ENCODE results near the gene NRP1. TPM values are rescaled to one million over a fixed set of nuclear protein-coding genes. Genes with fewer than 3 reads are reported as not detected.

NRP1 gene
- total RNA-seq, 2 donors from 2014 or later, result 11.7 to 18.4 TPM

- Histone ChIP-seq H3K4me3 (peak overlapping the region; percentile 65), H3K27me3 (peaks cover 8% of the 10 kb centered on the region), H3K9ac (ENCODE audit: low read depth in 2 of 2, low read length in 2 of 2) (peak overlapping the region in 1 of 2 donors; percentile 21), H3K4me1 (no peaks in the 10 kb centered on the region), H3K9me3 (no peaks in the 10 kb centered on the region), H3K27ac (peak overlapping the region; percentile 73), H3K36me3 (no peaks in the 10 kb centered on the region)
- TF ChIP-seq, protein P1, sequence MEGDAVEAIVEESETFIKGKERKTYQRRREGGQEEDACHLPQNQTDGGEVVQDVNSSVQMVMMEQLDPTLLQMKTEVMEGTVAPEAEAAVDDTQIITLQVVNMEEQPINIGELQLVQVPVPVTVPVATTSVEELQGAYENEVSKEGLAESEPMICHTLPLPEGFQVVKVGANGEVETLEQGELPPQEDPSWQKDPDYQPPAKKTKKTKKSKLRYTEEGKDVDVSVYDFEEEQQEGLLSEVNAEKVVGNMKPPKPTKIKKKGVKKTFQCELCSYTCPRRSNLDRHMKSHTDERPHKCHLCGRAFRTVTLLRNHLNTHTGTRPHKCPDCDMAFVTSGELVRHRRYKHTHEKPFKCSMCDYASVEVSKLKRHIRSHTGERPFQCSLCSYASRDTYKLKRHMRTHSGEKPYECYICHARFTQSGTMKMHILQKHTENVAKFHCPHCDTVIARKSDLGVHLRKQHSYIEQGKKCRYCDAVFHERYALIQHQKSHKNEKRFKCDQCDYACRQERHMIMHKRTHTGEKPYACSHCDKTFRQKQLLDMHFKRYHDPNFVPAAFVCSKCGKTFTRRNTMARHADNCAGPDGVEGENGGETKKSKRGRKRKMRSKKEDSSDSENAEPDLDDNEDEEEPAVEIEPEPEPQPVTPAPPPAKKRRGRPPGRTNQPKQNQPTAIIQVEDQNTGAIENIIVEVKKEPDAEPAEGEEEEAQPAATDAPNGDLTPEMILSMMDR (IDR thresholded peaks at IDR 0.05), result no peak
- intact Hi-C loops (cut with DNase I), result loop anchor here (10.0 kb wide), 1 partner anchor 143 kb away; no protein-coding TSS in a partner anchor
- peak; percentile 26 for DNase-seq
Observed at GRCh38 chr10:33337326-33337957, 3.0 kb upstream of the NRP1 start.

- no peaks in the 10 kb centered on the region for H3K4me1 ChIP-seq
- peak overlapping the region; percentile 73 for H3K27ac ChIP-seq
- TF ChIP-seq, protein P1 (IDR thresholded peaks at IDR 0.05), result no peak
- intact Hi-C loops (cut with DNase I), result loop anchor here (10.0 kb wide), 1 partner anchor 142 kb away; no protein-coding TSS in a partner anchor
- peak overlapping the region; percentile 52 to 78 for H3K9ac ChIP-seq (ENCODE audit: low read depth in 2 of 2, low read length in 2 of 2)
- peak; percentile 57 for DNase-seq
- no peaks in the 10 kb centered on the region for H3K9me3 ChIP-seq
- peaks cover 8% of the 10 kb centered on the region for H3K27me3 ChIP-seq
- H3K4me3 ChIP-seq, result peak overlapping the region; percentile 65
- no peaks in the 10 kb centered on the region for H3K36me3 ChIP-seq
Observed at GRCh38 chr10:33336582-33337325, 2.3 kb upstream of the NRP1 start.

DNA sequence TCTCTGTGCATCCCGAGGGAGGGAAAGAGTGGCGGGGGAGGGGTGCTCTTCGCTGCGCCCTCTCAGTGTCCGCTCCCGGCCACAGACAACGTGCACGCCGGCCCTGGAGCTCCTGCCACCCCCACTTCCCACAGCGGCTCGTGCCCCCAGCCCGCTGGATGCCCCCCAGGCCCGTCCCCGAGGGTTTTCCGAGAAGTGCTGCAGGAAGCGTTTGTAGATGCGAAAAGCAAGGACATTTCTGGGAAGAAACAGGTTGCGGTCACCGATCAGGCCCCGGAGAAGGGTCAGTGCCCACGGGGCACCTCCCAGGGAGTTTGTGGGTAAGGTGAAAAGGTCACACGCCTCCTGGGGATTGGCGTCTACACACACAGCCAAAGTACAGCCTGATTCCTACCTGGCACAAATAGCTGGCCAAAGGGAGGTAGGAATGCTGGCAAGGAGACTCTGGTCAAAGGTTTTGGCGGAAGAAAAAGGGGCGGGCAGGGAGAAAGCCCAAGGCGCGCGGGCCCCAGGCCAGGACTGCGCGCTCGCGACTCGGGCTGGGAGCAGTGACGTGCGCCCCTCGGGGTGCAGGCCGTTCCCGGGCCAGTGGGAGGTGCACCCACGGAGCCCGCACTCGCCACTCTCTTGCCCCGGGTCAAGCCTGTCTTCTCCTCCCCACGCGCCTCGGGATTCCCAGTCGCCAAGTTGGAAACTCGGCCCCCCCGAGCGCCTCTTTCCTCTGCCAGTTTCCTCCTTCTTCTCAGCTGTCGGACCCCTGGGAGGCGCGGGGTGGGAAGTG, 1.5 kb upstream of the NRP1 start:
- Histone ChIP-seq H3K27me3 (peaks cover 8% of the 10 kb centered on the region), H3K4me1 (no peaks in the 10 kb centered on the region), H3K36me3 (no peaks in the 10 kb centered on the region), H3K9ac (ENCODE audit: low read depth in 2 of 2, low read length in 2 of 2) (peak overlapping the region; percentile 71 to 78), H3K4me3 (peak overlapping the region; percentile 65), H3K9me3 (no peaks in the 10 kb centered on the region), H3K27ac (peak overlapping the region; percentile 73)
- TF ChIP-seq, protein P1 (IDR thresholded peaks at IDR 0.05), result no peak
- peak; percentile 83 for DNase-seq
- intact Hi-C loops (cut with DNase I), result loop anchor here (10.0 kb wide), 1 partner anchor 141 kb away; no protein-coding TSS in a partner anchor

GRCh38 chr10:33335551-33335800, 1.0 kb upstream of the NRP1 start:
- intact Hi-C loops (cut with DNase I), result loop anchor here (10.0 kb wide), 1 partner anchor 141 kb away; no protein-coding TSS in a partner anchor
- Histone ChIP-seq H3K36me3 (no peaks in the 10 kb centered on the region), H3K4me1 (peaks cover 3% of the 10 kb centered on the region), H3K4me3 (peak overlapping the region; percentile 65), H3K27me3 (peaks cover 8% of the 10 kb centered on the region), H3K9me3 (no peaks in the 10 kb centered on the region), H3K9ac (ENCODE audit: low read depth in 2 of 2, low read length in 2 of 2) (peak overlapping the region; percentile 71 to 78), H3K27ac (peak overlapping the region; percentile 73)
- TF ChIP-seq, protein P1 (IDR thresholded peaks at IDR 0.05), result no peak
- no peak for DNase-seq

DNA sequence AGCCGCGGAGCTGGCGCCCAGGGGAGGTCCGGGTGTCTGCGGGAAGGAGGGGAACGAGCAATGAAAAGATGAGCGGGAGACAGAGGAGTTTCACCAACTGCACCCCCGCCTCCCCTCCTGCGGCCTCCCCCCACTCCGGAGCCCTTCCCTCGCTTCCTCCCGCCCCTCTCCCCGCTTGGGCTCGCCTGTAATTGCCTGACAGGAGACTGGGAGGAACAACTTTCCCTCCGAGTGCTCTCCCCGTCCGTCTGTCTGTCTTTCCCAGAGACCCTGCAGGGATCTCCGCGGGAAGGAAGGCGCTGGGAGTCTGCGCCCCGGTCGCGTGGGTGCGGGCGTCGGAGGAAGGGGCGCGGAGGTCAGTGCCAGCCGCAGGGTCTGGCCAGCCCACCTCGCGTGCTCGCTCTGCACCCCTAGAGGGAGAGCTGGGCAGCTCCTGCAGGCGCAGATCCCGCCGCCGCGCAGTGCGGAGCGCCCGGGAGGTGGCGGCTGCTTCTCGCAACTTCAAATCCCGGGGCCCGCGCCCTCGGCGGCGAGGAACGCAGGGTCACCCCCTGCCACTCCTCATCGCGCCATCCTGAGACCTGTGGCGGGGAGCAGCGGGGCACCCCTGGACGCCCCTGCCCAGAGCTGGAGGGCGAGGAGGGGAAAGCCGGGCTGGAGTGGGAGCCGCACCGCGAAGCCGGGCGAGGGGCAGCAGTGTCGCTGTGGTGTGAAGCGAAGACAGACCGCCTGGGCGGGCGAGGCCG, 511 bp upstream of the NRP1 start:
- intact Hi-C loops (cut with DNase I), result loop anchor here (5.0 to 10.0 kb wide), 2 partner anchors 140 to 1302 kb away; no protein-coding TSS in a partner anchor
- Histone ChIP-seq H3K4me1 (peaks cover 3% of the 10 kb centered on the region), H3K36me3 (no peaks in the 10 kb centered on the region)

More for the DNA sequence above, 511 bp upstream of the NRP1 start:
- peak overlapping the region; percentile 71 to 78 for H3K9ac ChIP-seq (ENCODE audit: low read depth in 2 of 2, low read length in 2 of 2)
- peak; percentile 71 for DNase-seq
- TF ChIP-seq, protein P1 (IDR thresholded peaks at IDR 0.05), result peak; percentile 22
- H3K4me3 ChIP-seq, result peak overlapping the region; percentile 65
- H3K27me3 ChIP-seq, result peaks cover 8% of the 10 kb centered on the region
- no peaks in the 10 kb centered on the region for H3K9me3 ChIP-seq
- peak overlapping the region; percentile 73 for H3K27ac ChIP-seq

Measured in colonic mucosa (tissue), 4 donors.